IPS-15b (cell line): Measurements from ENCODE around the gene ZDHHC12.

Experiments
- H3K27me3 ChIP-seq: one replicate; pipeline ENCODE4 v1.6.1; 2013; ENCODE audit warnings: low read length; ENCODE audit not compliant: control insufficient read depth, insufficient read depth
- H3K36me3 ChIP-seq: one replicate; pipeline ENCODE4 v1.6.1; 2013; ENCODE audit warnings: low read length; ENCODE audit not compliant: control insufficient read depth, insufficient read depth
- H3K4me1 ChIP-seq: one replicate; pipeline ENCODE4 v1.6.1; 2013; ENCODE audit warnings: mild to moderate bottlenecking, low read length; ENCODE audit not compliant: control insufficient read depth, insufficient read depth
- H3K4me3 ChIP-seq: one replicate; pipeline ENCODE4 v1.5.1; 2013; ENCODE audit warnings: low read depth, low read length
- H3K9ac ChIP-seq: one replicate; pipeline ENCODE4 v1.6.1; 2013; ENCODE audit warnings: low read depth, mild to moderate bottlenecking, low read length
- H3K9me3 ChIP-seq: one replicate; pipeline ENCODE4 v1.6.1; 2013; ENCODE audit warnings: mild to moderate bottlenecking, low read length; ENCODE audit not compliant: control insufficient read depth, insufficient read depth

Gene ZDHHC12

DNA sequence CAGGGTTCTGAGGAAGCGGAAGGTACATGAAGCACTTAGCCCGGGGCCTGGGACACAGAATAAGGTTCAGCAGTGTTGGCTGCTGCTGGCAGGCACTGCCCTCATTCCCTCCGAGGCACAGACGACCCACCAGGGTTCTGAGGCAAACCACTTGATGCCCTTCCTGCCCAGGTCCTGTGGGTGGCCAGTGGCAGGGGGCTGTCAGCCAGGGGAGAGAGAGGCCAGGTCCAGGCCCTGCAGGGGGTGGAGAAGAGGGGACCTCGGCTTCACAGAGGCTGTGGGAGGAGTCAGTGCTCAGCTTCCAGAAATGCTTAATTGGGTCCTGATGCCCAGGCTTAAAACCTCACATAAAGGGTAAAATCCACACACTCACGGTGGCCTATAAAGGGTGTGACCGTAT is 4.4 kb upstream of the ZDHHC12 start:
- no peak overlapping the region for H3K4me3 ChIP-seq
- no peaks in the 10 kb centered on the region for H3K4me1 ChIP-seq
- H3K9me3 ChIP-seq = no peaks in the 10 kb centered on the region
- H3K27me3 ChIP-seq = no peaks in the 10 kb centered on the region
- H3K9ac ChIP-seq = no peak overlapping the region
- no peaks in the 10 kb centered on the region for H3K36me3 ChIP-seq

GRCh38 chr9:128727640-128728248 is 3.8 kb upstream of the ZDHHC12 start:
- H3K27me3 ChIP-seq = no peaks in the 10 kb centered on the region
- no peak overlapping the region for H3K4me3 ChIP-seq
- H3K9me3 ChIP-seq = no peaks in the 10 kb centered on the region
- H3K36me3 ChIP-seq = peaks cover 3% of the 10 kb centered on the region
- peaks cover 3% of the 10 kb centered on the region for H3K4me1 ChIP-seq
- H3K9ac ChIP-seq = no peak overlapping the region

DNA sequence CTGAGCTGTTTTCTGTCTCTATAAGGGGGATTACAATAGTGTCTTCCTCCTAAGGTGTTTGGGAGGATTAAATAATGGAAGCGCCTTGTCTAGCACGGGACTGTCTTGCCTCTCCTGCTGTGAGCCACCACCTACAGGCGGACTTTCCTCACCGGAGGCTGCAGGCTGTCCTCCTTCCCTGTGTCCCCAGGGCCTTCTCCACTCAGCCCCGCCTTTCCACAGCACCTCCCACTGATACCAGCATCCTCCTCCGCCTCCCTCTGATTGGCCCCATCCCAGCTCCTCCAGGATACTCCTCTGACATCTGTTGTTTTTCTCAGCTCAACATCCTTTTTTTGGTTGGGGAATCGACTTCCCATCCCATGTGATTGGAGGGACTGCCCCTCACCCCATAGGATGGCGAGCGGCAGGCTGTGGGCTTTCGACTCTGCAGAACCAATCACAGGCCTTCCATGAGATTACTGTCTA is 851 bp upstream of the ZDHHC12 start:
- Histone ChIP-seq H3K9ac (no peak overlapping the region), H3K27me3 (no peaks in the 10 kb centered on the region), H3K36me3 (peaks cover 24% of the 10 kb centered on the region), H3K4me3 (peak overlapping the region; percentile 60), H3K9me3 (no peaks in the 10 kb centered on the region), H3K4me1 (peaks cover 3% of the 10 kb centered on the region)

- H3K9me3 ChIP-seq = no peaks in the 10 kb centered on the region
- H3K4me1 ChIP-seq = peaks cover 3% of the 10 kb centered on the region
- no peaks in the 10 kb centered on the region for H3K27me3 ChIP-seq
- peak overlapping the region; percentile 82 for H3K4me3 ChIP-seq
- H3K9ac ChIP-seq = peak overlapping the region; percentile 57
- H3K36me3 ChIP-seq = peaks cover 30% of the 10 kb centered on the region
Measured at GRCh38 chr9:128723352-128723865, 518 bp downstream of the ZDHHC12 start.

DNA sequence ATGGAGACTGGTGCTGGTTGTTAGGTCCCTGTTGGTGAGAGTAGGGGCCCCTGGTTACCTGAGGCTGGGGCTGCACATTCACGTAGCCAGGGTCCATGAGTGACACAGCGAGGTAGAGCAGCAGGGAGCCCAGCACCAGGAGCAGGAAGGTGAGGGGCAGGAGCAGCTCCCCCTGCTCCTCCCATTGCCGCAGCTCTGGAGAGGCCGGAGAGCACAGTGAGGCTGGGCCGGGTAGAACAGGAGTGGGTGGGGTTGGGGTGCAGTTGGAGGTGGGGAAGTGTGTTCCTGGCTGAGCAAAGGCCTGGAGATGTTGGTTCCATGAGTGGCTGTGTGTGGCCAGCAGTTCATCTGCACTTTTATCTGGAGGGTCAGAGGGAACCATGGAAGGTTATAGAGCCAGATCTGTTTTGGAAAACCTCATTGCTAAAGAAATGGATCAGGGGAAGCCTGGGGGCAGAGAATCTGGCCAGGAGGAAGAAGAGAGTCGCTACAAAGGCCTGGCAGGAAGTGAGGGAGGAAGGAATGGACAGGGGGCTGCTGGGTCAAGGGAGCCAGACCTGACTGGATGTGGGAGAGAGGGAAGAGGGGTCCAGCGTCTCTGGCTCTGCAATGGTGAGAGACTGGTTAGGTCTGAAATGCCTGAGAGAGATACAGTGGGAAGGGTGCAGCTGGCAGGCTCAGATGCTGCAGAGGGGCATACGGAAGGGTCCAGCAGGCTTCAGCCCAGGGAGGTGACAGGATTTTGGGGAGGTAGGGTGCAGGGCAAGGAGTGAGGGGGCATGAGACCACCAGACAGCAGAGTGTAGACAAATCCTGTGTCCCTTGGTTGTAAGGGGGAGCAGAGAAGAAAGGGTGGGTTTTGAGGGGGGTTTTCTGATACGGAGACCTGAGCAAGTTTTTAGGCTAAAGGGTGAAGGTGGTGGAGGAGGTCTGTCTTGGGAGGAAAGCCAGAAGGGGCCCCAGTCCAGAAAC is 1.3 kb downstream of the ZDHHC12 start:
- Histone ChIP-seq H3K9me3 (no peaks in the 10 kb centered on the region), H3K9ac (peak overlapping the region; percentile 37), H3K4me3 (peak overlapping the region; percentile 82), H3K27me3 (no peaks in the 10 kb centered on the region), H3K36me3 (peaks cover 30% of the 10 kb centered on the region), H3K4me1 (peaks cover 3% of the 10 kb centered on the region)

GRCh38 chr9:128721487-128722010 is 2.4 kb downstream of the ZDHHC12 start:
- Histone ChIP-seq H3K36me3 (peaks cover 34% of the 10 kb centered on the region), H3K9me3 (no peaks in the 10 kb centered on the region), H3K9ac (no peak overlapping the region), H3K4me1 (peaks cover 3% of the 10 kb centered on the region), H3K27me3 (no peaks in the 10 kb centered on the region), H3K4me3 (no peak overlapping the region)

DNA sequence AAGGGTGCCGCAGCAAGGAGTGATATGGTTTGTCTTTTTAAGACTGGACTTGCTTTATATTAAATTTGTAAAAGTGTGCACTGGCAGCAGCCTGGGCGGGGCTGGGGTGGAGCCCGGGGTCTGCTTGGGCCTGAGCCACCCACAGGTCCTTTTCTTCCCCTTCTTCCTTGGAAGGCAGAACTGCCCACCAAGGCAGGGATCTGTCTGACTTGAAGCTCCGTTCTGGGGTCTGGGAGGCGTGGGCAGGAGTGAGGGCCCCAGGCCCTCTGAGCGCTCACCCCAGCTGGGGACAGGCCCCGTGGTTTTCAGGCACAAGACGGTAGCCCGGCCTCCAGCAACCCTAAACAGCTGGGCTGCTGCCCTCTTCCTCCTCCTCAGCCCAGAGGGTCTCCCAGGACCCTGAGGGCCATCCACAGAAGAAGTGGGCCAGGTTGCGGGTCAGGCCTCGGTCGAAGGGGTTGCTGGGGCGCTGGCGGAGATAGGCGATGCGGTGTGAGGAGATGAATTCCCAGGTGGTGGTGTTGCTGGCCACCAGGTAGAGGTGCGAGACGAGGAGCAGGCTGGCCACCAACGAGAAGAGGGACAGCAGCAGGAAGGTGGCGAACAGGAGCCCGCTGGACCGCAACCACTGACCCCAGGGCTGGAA is 3.0 kb downstream of the ZDHHC12 start:
- H3K36me3 ChIP-seq = peaks cover 34% of the 10 kb centered on the region
- no peaks in the 10 kb centered on the region for H3K9me3 ChIP-seq
- H3K4me1 ChIP-seq = peaks cover 3% of the 10 kb centered on the region
- H3K4me3 ChIP-seq = no peak overlapping the region
- H3K9ac ChIP-seq = no peak overlapping the region
- no peaks in the 10 kb centered on the region for H3K27me3 ChIP-seq

- peaks cover 3% of the 10 kb centered on the region for H3K4me1 ChIP-seq
- peaks cover 34% of the 10 kb centered on the region for H3K36me3 ChIP-seq
- H3K9me3 ChIP-seq = no peaks in the 10 kb centered on the region
- H3K27me3 ChIP-seq = no peaks in the 10 kb centered on the region
- no peak overlapping the region for H3K4me3 ChIP-seq
- H3K9ac ChIP-seq = no peak overlapping the region
Measured at GRCh38 chr9:128719919-128720605, 3.9 kb downstream of the ZDHHC12 start.

GRCh38 chr9:128718475-128718874 is 5.5 kb downstream of the ZDHHC12 start:
- H3K9me3 ChIP-seq = no peaks in the 10 kb centered on the region
- no peak overlapping the region for H3K9ac ChIP-seq
- peaks cover 39% of the 10 kb centered on the region for H3K36me3 ChIP-seq
- H3K27me3 ChIP-seq = no peaks in the 10 kb centered on the region
- peaks cover 3% of the 10 kb centered on the region for H3K4me1 ChIP-seq
- no peak overlapping the region for H3K4me3 ChIP-seq

- peaks cover 2% of the 10 kb centered on the region for H3K4me1 ChIP-seq
- H3K36me3 ChIP-seq = peaks cover 40% of the 10 kb centered on the region
- no peak overlapping the region for H3K9ac ChIP-seq
- no peak overlapping the region for H3K4me3 ChIP-seq
- H3K9me3 ChIP-seq = no peaks in the 10 kb centered on the region
- H3K27me3 ChIP-seq = no peaks in the 10 kb centered on the region
Measured at GRCh38 chr9:128718047-128718446, 5.9 kb downstream of the ZDHHC12 start.
